KMS-11 (cell line): ENCODE data around the gene TMX3.

Experiments
- H2AFZ ChIP-seq: fragments of 200-600 bp; sonication (generic); 2 replicates; pipeline ENCODE4 v1.6.1; 2016; ENCODE audit warnings: antibody characterized with exemption, mixed run types, low read depth
- H3K27ac ChIP-seq: fragments of 200-600 bp; sonication (generic); 2 replicates; pipeline ENCODE4 v1.6.1; 2016; ENCODE audit warnings: mild to moderate bottlenecking, mixed run types
- H3K27me3 ChIP-seq: fragments of 200-600 bp; sonication (generic); 2 replicates; pipeline ENCODE4 v1.6.1; 2017; ENCODE audit warnings: mild to moderate bottlenecking, low read depth, mixed run types, moderate library complexity; ENCODE audit not compliant: insufficient read depth
- H3K36me3 ChIP-seq: fragments of 200-600 bp; sonication (generic); 2 replicates; pipeline ENCODE4 v1.6.1; 2017; ENCODE audit warnings: mild to moderate bottlenecking, mixed run types; ENCODE audit not compliant: insufficient read depth
- H3K4me1 ChIP-seq: fragments of 200-600 bp; sonication (generic); 2 replicates; pipeline ENCODE4 v1.6.1; 2016; ENCODE audit warnings: mild to moderate bottlenecking, low read depth, mixed run types; ENCODE audit not compliant: poor library complexity, severe bottlenecking
- H3K4me2 ChIP-seq: fragments of 200-600 bp; sonication (generic); 2 replicates; pipeline ENCODE4 v1.7.0; 2016; ENCODE audit warnings: mild to moderate bottlenecking, mixed run types
- H3K4me3 ChIP-seq: fragments of 200-600 bp; sonication (generic); IDR thresholded peaks from 2 replicates; pipeline ENCODE4 v1.6.1; 2017; ENCODE audit warnings: low read depth, low read length, mixed read lengths; ENCODE audit not compliant: insufficient read depth
- H3K79me2 ChIP-seq: fragments of 200-600 bp; sonication (generic); 2 replicates; pipeline ENCODE4 v1.6.1; 2016; ENCODE audit warnings: low read depth, mixed run types; ENCODE audit not compliant: insufficient read depth
- H3K9ac ChIP-seq: fragments of 200-600 bp; sonication (generic); 2 replicates; pipeline ENCODE4 v1.6.1; 2016; ENCODE audit warnings: mild to moderate bottlenecking, mixed run types
- H4K20me1 ChIP-seq: fragments of 200-600 bp; sonication (generic); 2 replicates; pipeline ENCODE4 v1.6.1; 2016; ENCODE audit warnings: mild to moderate bottlenecking, mixed run types; ENCODE audit not compliant: insufficient read depth
- CTCF ChIP-seq: fragments of 200-600 bp; sonication (generic); conservative IDR thresholded peaks from 2 replicates; pipeline ENCODE4 v1.6.1; 2017; ENCODE audit warnings: low read depth, mild to moderate bottlenecking, antibody characterized with exemption, low read length, moderate library complexity, mixed read lengths

The TMX3 gene

GRCh38 chr18:68728081-68728700 lies 13.3 kb upstream of the TMX3 start:
- H3K79me2 ChIP-seq, result no peaks in the 10 kb centered on the region
- H3K27me3 ChIP-seq, result no peaks in the 10 kb centered on the region
- no peak overlapping the region for H3K4me3 ChIP-seq
- no peak for TF ChIP-seq CTCF
- no peak overlapping the region for H3K4me2 ChIP-seq
- H3K9ac ChIP-seq, result no peak overlapping the region
- H3K27ac ChIP-seq, result no peak overlapping the region
- H4K20me1 ChIP-seq, result no peaks in the 10 kb centered on the region
- H3K36me3 ChIP-seq, result no peaks in the 10 kb centered on the region; the same call in 1 of the 2 replicates
- H3K4me1 ChIP-seq, result no peaks in the 10 kb centered on the region
- no peak overlapping the region for H2AFZ ChIP-seq

GRCh38 chr18:68727506-68727905 lies 12.6 kb upstream of the TMX3 start:
- Histone ChIP-seq H3K36me3 (no peaks in the 10 kb centered on the region; the same call in 1 of the 2 replicates), H3K4me2 (no peak overlapping the region), H2AFZ (no peak overlapping the region), H3K79me2 (no peaks in the 10 kb centered on the region), H3K4me3 (no peak overlapping the region), H3K4me1 (peaks cover 3% of the 10 kb centered on the region), H3K27ac (no peak overlapping the region), H3K9ac (no peak overlapping the region), H4K20me1 (no peaks in the 10 kb centered on the region), H3K27me3 (no peaks in the 10 kb centered on the region)
- no peak for TF ChIP-seq CTCF

GRCh38 chr18:68725346-68725745 lies 10.4 kb upstream of the TMX3 start:
- H3K27me3 ChIP-seq, result no peaks in the 10 kb centered on the region
- peaks cover 19% of the 10 kb centered on the region for H3K4me1 ChIP-seq
- H2AFZ ChIP-seq, result no peak overlapping the region
- no peak overlapping the region for H3K9ac ChIP-seq
- H3K4me2 ChIP-seq, result no peak overlapping the region
- H3K4me3 ChIP-seq, result no peak overlapping the region
- H3K36me3 ChIP-seq, result no peaks in the 10 kb centered on the region; the same call in 1 of the 2 replicates
- TF ChIP-seq CTCF, result no peak
- H3K27ac ChIP-seq, result no peak overlapping the region
- H4K20me1 ChIP-seq, result no peaks in the 10 kb centered on the region
- H3K79me2 ChIP-seq, result no peaks in the 10 kb centered on the region

GRCh38 chr18:68724021-68724420 lies 9.1 kb upstream of the TMX3 start:
- no peaks in the 10 kb centered on the region for H4K20me1 ChIP-seq
- H3K4me2 ChIP-seq, result no peak overlapping the region
- peaks cover 19% of the 10 kb centered on the region for H3K4me1 ChIP-seq
- no peak overlapping the region for H3K27ac ChIP-seq
- H3K36me3 ChIP-seq, result no peaks in the 10 kb centered on the region; the same call in 1 of the 2 replicates
- no peak overlapping the region for H3K4me3 ChIP-seq
- H2AFZ ChIP-seq, result no peak overlapping the region
- no peak overlapping the region for H3K9ac ChIP-seq
- no peak for TF ChIP-seq CTCF
- no peaks in the 10 kb centered on the region for H3K27me3 ChIP-seq
- no peaks in the 10 kb centered on the region for H3K79me2 ChIP-seq
